ENCODE results near the gene OSBPL7. TPM values are rescaled to one million over a fixed set of nuclear protein-coding genes. Genes with fewer than 3 reads are reported as not detected.

OSBPL7 gene
- total and polyA plus RNA-seq, 2 of the 8 experiments (the other 6 are each of a cell fraction or from before 2014, with no cell fraction given): 7.2 to 8.9 TPM

- H3K27ac ChIP-seq (ENCODE audit: low read depth, low read length): no peak overlapping the region
- H4K20me1 ChIP-seq (replicated peaks in 1 of 2; ENCODE audit: control insufficient read depth in 1 of 2, insufficient read depth in 2 of 2, low read length in 2 of 2): peaks cover 3 to 5% of the 10 kb centered on the region in 2 experiments
- H2AFZ ChIP-seq (ENCODE audit: low read length): no peak overlapping the region
- FAIRE-seq: no peak
- H3K79me1 ChIP-seq (ENCODE audit: low read depth, low read length): no peaks in the 10 kb centered on the region
- H3K9me3 ChIP-seq (ENCODE audit: insufficient read depth in 2 of 2, low read depth in 1 of 2, low read length in 1 of 2): no peaks in the 10 kb centered on the region
- no peak overlapping the region for H4K8ac ChIP-seq (ENCODE audit: extremely low read depth, insufficient read depth, low read length)
- no peak overlapping the region for H2BK12ac ChIP-seq (ENCODE audit: low read depth, low read length)
- no peak overlapping the region for H3K56ac ChIP-seq (replicated peaks; ENCODE audit: insufficient read length, low read depth, low read length)
- ChIA-PET POLR2A (ENCODE audit: partially characterized antibody) (interaction anchor here (1.3 to 12.4 kb wide), 3 partner anchors 17 to 40 kb away, joined by 5 to 134 read pairs (median 5); partner anchors contain the start of gene SP2), CTCF (ENCODE audit: partially characterized antibody) (interaction anchor here (15.3 to 33.0 kb wide), 5 partner anchors 5 to 97 kb away, joined by 246 to 1206 read pairs (median 373); partner anchors contain the start of genes PNPO, PRR15L, SCRN2 and SP2)
- H3K79me2 ChIP-seq (ENCODE audit: control insufficient read depth in 1 of 2, insufficient read depth in 2 of 2, low read length in 2 of 2): no peaks in the 10 kb centered on the region
- no peak overlapping the region for H4K5ac ChIP-seq (ENCODE audit: insufficient read length, low read depth, low read length)
- H2BK5ac ChIP-seq (ENCODE audit: low read depth, low read length): no peak overlapping the region
- peak overlapping the region; percentile 39 to 67 (median 63) for H3K4me3 ChIP-seq (ENCODE audit: extremely low read depth in 1 of 4, insufficient read depth in 2 of 4, low read depth in 3 of 4, low read length in 4 of 4)
- no peak overlapping the region for H2BK20ac ChIP-seq (ENCODE audit: low read length)
- H2BK120ac ChIP-seq (replicated peaks; ENCODE audit: low read depth, low read length): no peak overlapping the region
- H3K23me2 ChIP-seq (ENCODE audit: low read depth, low read length): peaks cover 23% of the 10 kb centered on the region
- peaks cover 57 to 90% (median 83%) of the 10 kb centered on the region in 4 experiments for H3K27me3 ChIP-seq (replicated peaks in 1 of 4; ENCODE audit: control insufficient read depth in 3 of 4, extremely low read depth in 1 of 4, insufficient read depth in 3 of 4, low read length in 3 of 4)
- H4K91ac ChIP-seq (replicated peaks; ENCODE audit: insufficient read length, low read length): no peak overlapping the region
- WGBS, 2 experiments (ENCODE audit: extremely low coverage in 1 of 2, insufficient coverage in 1 of 2, insufficient read length in 1 of 2, insufficient replicate concordance in 2 of 2, low coverage in 1 of 2, low lambda C conversion rate in 2 of 2, missing lambda C conversion rate in 1 of 2): 2% methylated on average over 9 of the region's 11 CpGs; no CpG with 5 or more reads in 1 of the 2 experiments
- H3K18ac ChIP-seq (ENCODE audit: extremely low read depth, low read length): peak overlapping the region; percentile 29; the same call in 1 of the 2 replicates
- H3K14ac ChIP-seq (ENCODE audit: insufficient read length): no peak overlapping the region
- H2AK5ac ChIP-seq (ENCODE audit: low read depth, low read length): no peak overlapping the region
- H3K23ac ChIP-seq (ENCODE audit: insufficient read length): no peak overlapping the region
- no peak overlapping the region for H3K9ac ChIP-seq (replicated peaks in 1 of 4; ENCODE audit: extremely low read depth in 1 of 4, low read depth in 3 of 4, low read length in 3 of 4)
- peaks cover 4 to 25% (median 15%) of the 10 kb centered on the region in 4 experiments for H3K4me1 ChIP-seq (replicated peaks in 1 of 4; ENCODE audit: control insufficient read depth in 3 of 4, insufficient read depth in 4 of 4, low read length in 3 of 4)
- peak in 1 of 2 experiments; percentile 75 for DNase-seq (ENCODE audit: low read depth in 1 of 2, low spot score in 2 of 2)
- peak overlapping the region; percentile 95 to 99 for H3K4me2 ChIP-seq (ENCODE audit: insufficient read depth in 1 of 2, low read depth in 2 of 2, low read length in 2 of 2)
- no peak overlapping the region for H2BK15ac ChIP-seq (ENCODE audit: low read length)
- no peaks in the 10 kb centered on the region for H3K36me3 ChIP-seq (ENCODE audit: control insufficient read depth in 2 of 4, insufficient read depth in 4 of 4, low read length in 3 of 4)
- H3K4ac ChIP-seq (replicated peaks; ENCODE audit: insufficient read length, low read depth, low read length): no peak overlapping the region
- peak in 1 of 2 experiments; percentile 51; a peak in 1 of 4 replicates for TF ChIP-seq SIN3A (conservative IDR thresholded peaks at IDR 0.05 in 1 of 2, IDR thresholded peaks at IDR 0.05 in 1 of 2; ENCODE audit: low read depth in 1 of 2, low read length in 2 of 2)
- TF ChIP-seq CEBPB (IDR thresholded peaks at IDR 0.05; ENCODE audit: low read depth, low read length): no peak
- no peak for TF ChIP-seq USF2 (IDR thresholded peaks at IDR 0.05; ENCODE audit: low read length)
- TF ChIP-seq NANOG (IDR thresholded peaks at IDR 0.05; ENCODE audit: insufficient read depth, low read depth, low read length, poor library complexity, severe bottlenecking): peak; percentile 10
- peak; percentile 30 for TF ChIP-seq KDM4A (IDR thresholded peaks at IDR 0.05; ENCODE audit: low read depth, low read length, severe bottlenecking)
Measured at GRCh38 chr17:47851764-47852112, 30.1 kb upstream of the OSBPL7 start.
